ENCODE results near the gene IAH1. TPM values are rescaled to one million over a fixed set of nuclear protein-coding genes. Genes with fewer than 3 reads are reported as not detected.

The IAH1 gene
- total and polyA plus RNA-seq, 10 of the 15 experiments (the other 5 are each of a cell fraction or from before 2014, with no cell fraction given): 57.4 to 125 (median 75.8) TPM

- no peaks in the 10 kb centered on the region for H3K79me2 ChIP-seq (ENCODE audit: control insufficient read depth, insufficient read depth, low read length)
- no peak for ATAC-seq
- in situ Hi-C loops (cut with MboI) (no loop called here), intact Hi-C loops (cut with micrococcal nuclease; ENCODE audit: unreplicated experiment) (no loop called here)
- ChIA-PET POLR2A (no interaction called here), RAD21 (ENCODE audit: unreplicated experiment) (interaction anchor here (1.0 kb wide), 1 partner anchor 10 kb away, joined by 3 read pairs; no protein-coding TSS in a partner anchor), CTCF (no interaction called here), SMC1A (ENCODE audit: uncharacterized antibody, unreplicated experiment) (no interaction called here)
- H3K9ac ChIP-seq (ENCODE audit: control insufficient read depth, insufficient read depth, low read length): no peak overlapping the region
- no peak overlapping the region for H3K4me2 ChIP-seq (ENCODE audit: control insufficient read depth, insufficient read depth)
- no peak overlapping the region for H3K4me3 ChIP-seq
- BruUV-seq (replicated peaks): no TSS peak
- no peaks in the 10 kb centered on the region for H3K27me3 ChIP-seq (replicated peaks in 1 of 2; ENCODE audit: control insufficient read depth in 2 of 2, insufficient read depth in 2 of 2, low read length in 1 of 2)
- H3K9me3 ChIP-seq (replicated peaks; ENCODE audit: control insufficient read depth, insufficient read depth, low read length): no peaks in the 10 kb centered on the region
- TF ChIP-seq REST (IDR thresholded peaks at IDR 0.05; ENCODE audit: low read depth, low read length) (no peak), POLR2A (IDR thresholded peaks at IDR 0.05; ENCODE audit: low read depth, low read length) (no peak), SREBF2 (IDR thresholded peaks at IDR 0.05; ENCODE audit: low read length) (no peak), NKRF (conservative IDR thresholded peaks at IDR 0.05) (no peak), CBFB (IDR thresholded peaks at IDR 0.05; ENCODE audit: low read depth) (no peak), TBL1XR1 (IDR thresholded peaks at IDR 0.05; ENCODE audit: low read depth, low read length) (no peak), CREM (IDR thresholded peaks at IDR 0.05; ENCODE audit: low read depth) (no peak), NFXL1 (IDR thresholded peaks at IDR 0.05; ENCODE audit: borderline replicate concordance) (no peak), USF1 (IDR thresholded peaks at IDR 0.05; ENCODE audit: borderline replicate concordance, extremely low read length, insufficient read depth, low read depth, low read length) (no peak)
- DNase-seq (ENCODE audit: low read depth, low spot score): no peak
- no peak overlapping the region for H3K27ac ChIP-seq (ENCODE audit: control insufficient read depth, insufficient read depth)
- no peak for FAIRE-seq
- peaks cover 0 to 24% of the 10 kb centered on the region in 2 experiments; a peak in 2 of 4 replicates for H3K36me3 ChIP-seq (ENCODE audit: control insufficient read depth in 2 of 2, insufficient read depth in 2 of 2, low read length in 1 of 2)
- 98% methylated on average over 3 of the region's 3 CpGs for WGBS (ENCODE audit: insufficient coverage, insufficient replicate concordance, low lambda C conversion rate, missing lambda C conversion rate)
- no peaks in the 10 kb centered on the region for H3K4me1 ChIP-seq (ENCODE audit: control insufficient read depth, insufficient read depth, low read length)
- no peaks in the 10 kb centered on the region for H4K20me1 ChIP-seq (ENCODE audit: control insufficient read depth, insufficient read depth)
- H2AFZ ChIP-seq (ENCODE audit: control insufficient read depth, low read depth, low read length): no peak overlapping the region
Measured at GRCh38 chr2:9460441-9461017, 13.8 kb upstream of the IAH1 start.

Data from GM12878 (cell line).